Neural progenitor cell (in vitro differentiated cells): Measurements from ENCODE around the gene ELMO1.

ENCODE experiments used
- CTCF ChIP-seq: fragments of 200-600 bp; sonication (generic); IDR thresholded peaks from 2 replicates; pipeline ENCODE4 v1.5.1; 2017; ENCODE audit warnings: antibody characterized with exemption, mild to moderate bottlenecking
- EZH2 ChIP-seq: fragments of 200-600 bp; sonication (generic); IDR thresholded peaks from 2 replicates; pipeline ENCODE4 v1.6.1; 2017; ENCODE audit warnings: antibody characterized with exemption, mild to moderate bottlenecking, moderate library complexity
- EZH2phosphoT487 ChIP-seq: fragments of 200-600 bp; sonication (generic); IDR thresholded peaks from 2 replicates; pipeline ENCODE4 v1.6.1; 2017; ENCODE audit warnings: antibody characterized with exemption

- TF ChIP-seq CTCF, result no peak
- no peak for TF ChIP-seq EZH2
- TF ChIP-seq EZH2phosphoT487, result no peak
Observed at GRCh38 chr7:37367010-37367409, 81.7 kb downstream of the ELMO1 start.
